Dendritic cell treated with granulocyte-macrophage colony-stimulating factor and Interleukin-4, amounts not matched to agents 40 ng/mL and 50 ng/mL, for 4 days (primary cell): ENCODE measurements around the gene ZNF600.
"Not testable (repeated sequence)": the region's sequence is repeated elsewhere in the genome, so short reads cannot be mapped to it uniquely, and the experiment has no call there.

Source experiments
- H3K27ac Mint-ChIP-seq: one replicate; pipeline ENCODE4 v1.8.0; 2022; ENCODE audit warnings: mild to moderate bottlenecking, mixed read lengths
- H3K27me3 Mint-ChIP-seq: one replicate; pipeline ENCODE4 v1.8.0; 2022; ENCODE audit warnings: mild to moderate bottlenecking, mixed read lengths
- H3K36me3 Mint-ChIP-seq: one replicate; pipeline ENCODE4 v1.8.0; 2022; ENCODE audit warnings: low read depth, mixed read lengths
- H3K4me1 Mint-ChIP-seq: one replicate; pipeline ENCODE4 v1.8.0; 2022; ENCODE audit warnings: low read depth, mixed read lengths
- H3K4me3 Mint-ChIP-seq: one replicate; pipeline ENCODE4 v1.8.0; 2022; ENCODE audit warnings: mild to moderate bottlenecking, moderate library complexity, mixed read lengths
- H3K9me3 Mint-ChIP-seq: one replicate; pipeline ENCODE4 v1.8.0; 2022; ENCODE audit warnings: mixed read lengths
- intact Hi-C: fragments of 100-400 bp; cut with micrococcal nuclease; formaldehyde crosslinking; loops from one replicate; pipeline ENCODE4 v1.15.0; 2022

The ZNF600 gene

DNA sequence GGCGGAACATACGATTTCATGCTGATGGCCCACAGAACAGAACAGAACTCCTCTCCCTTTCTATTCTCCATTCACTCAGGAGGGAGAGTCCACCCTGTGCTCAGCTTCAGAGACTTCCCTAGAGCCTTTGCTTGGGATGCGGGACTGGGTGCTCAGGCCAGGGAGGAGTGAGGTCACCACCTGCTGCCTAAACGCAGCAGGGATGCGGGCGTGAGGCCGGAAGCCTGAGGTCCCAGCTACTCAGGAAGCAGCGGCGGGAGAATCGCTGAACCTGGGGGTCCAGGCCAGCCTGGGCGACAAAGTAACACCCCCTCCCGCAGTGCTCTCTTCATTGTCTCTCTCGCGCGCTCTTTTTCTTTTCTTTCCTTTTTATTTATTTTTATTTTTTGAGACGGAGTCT, 60.5 kb downstream of the ZNF600 start:
- H3K4me3 Mint-ChIP-seq, H3K27ac Mint-ChIP-seq, intact Hi-C loops, H3K27me3 Mint-ChIP-seq, H3K4me1 Mint-ChIP-seq: not testable (repeated sequence)
- Mint-ChIP-seq H3K36me3 (peaks cover 92% of the 10 kb centered on the region), H3K9me3 (peaks cover 35% of the 10 kb centered on the region)

DNA sequence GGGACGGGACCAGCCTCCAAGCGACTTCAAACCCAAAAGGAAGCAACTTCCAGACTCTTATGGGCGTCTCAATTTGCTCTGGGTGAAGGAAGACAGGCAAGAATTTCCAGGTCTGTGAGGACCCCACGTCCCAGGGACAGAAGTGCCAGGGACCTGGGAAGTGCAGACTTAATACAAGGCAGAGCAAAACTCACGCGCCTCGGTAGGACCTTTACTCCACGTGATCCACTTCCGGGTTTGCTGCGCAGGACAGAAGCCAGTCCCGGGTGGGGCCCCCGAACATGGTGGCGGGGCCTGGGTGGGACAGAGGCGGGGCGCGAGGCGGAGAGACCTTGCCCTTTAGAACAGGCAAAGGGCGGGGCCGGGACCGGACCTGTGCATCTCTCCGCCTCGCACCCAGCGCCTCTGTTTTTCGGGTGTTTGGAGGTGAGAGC, 61.0 kb downstream of the ZNF600 start:
- Mint-ChIP-seq H3K36me3 (peaks cover 92% of the 10 kb centered on the region), H3K9me3 (peaks cover 39% of the 10 kb centered on the region), H3K27ac (no peak overlapping the region), H3K4me1 (no peaks in the 10 kb centered on the region), H3K4me3 (no peak overlapping the region), H3K27me3 (no peaks in the 10 kb centered on the region)
- intact Hi-C loops, result no loop called here

DNA sequence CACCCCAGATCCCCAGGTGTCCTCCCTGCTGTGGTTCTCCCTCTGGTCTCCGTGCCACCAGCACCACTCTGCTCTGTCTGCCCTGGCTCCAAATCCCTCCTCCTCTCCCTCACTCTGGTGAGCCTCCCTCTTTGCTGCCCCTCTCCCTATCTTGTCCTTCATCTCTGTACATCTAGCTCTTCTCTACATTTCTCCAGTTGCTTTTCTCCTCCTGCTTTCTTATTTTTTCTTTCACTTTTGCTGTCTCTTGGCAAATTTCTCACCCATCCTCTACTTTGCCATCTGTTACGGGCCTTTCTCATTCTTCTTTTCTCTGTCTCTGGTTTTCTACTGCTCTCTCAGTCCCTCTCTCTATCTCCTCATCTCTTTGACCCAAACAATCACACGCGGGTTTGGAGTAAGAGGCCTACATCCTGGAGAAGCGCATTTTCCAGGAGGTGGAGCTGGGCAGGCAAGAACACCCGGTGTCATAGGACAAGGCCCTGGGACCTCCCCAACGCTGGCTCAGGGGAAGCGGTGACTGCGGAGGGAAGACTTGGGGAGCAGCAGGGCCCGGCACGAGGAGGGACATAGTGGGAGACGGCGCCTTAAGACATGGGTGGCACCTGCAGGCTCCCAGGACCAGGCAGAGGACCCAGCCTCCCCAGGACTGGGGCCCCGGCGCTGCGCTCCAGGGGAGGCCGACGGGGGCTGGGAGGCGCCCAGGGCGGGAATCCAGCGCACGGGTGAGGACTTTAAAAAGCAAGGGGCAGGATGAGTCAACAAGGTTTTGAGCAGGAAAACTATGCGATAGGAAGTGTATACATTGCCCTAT, 61.7 kb downstream of the ZNF600 start:
- Mint-ChIP-seq H3K4me1 (no peaks in the 10 kb centered on the region), H3K4me3 (no peak overlapping the region), H3K36me3 (peaks cover 96% of the 10 kb centered on the region), H3K27me3 (no peaks in the 10 kb centered on the region), H3K27ac (no peak overlapping the region), H3K9me3 (peaks cover 40% of the 10 kb centered on the region)
- intact Hi-C loops, result no loop called here

DNA sequence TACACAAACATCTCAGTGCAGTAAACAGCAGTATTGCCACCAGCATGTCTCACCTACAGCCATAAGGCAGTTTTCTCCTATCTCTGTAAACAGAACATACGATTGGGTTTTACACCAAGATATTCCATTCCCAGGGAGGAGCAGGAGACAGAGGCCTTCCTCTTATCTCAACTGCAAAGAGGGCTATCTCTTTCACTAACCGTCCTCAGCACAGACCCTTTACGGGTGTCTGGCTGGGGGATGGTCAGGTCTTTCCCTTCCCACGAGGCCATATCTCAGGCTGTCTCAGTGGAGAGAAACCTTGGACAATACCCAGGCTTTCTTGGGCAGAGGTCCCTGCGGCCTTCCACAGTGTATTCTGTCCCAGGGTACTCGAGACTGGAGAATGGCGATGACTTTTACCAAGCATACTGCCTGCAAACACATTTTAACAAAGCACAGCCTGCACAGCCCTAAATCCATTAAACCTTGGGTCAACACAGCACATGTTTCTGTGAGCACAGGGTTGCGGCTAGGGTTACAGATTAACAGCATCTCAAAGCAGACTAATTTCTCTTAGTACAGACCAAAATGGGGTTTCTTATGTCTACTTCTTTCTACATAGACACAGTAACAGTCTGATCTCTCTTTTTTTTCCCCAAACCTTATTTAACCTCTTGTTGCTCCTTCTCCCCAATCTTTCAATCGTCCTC, 62.5 kb downstream of the ZNF600 start:
- intact Hi-C loops, H3K27ac Mint-ChIP-seq, H3K4me3 Mint-ChIP-seq, H3K4me1 Mint-ChIP-seq, H3K27me3 Mint-ChIP-seq: not testable (repeated sequence)
- H3K9me3 Mint-ChIP-seq, result peaks cover 49% of the 10 kb centered on the region
- H3K36me3 Mint-ChIP-seq, result peaks cover 96% of the 10 kb centered on the region

DNA sequence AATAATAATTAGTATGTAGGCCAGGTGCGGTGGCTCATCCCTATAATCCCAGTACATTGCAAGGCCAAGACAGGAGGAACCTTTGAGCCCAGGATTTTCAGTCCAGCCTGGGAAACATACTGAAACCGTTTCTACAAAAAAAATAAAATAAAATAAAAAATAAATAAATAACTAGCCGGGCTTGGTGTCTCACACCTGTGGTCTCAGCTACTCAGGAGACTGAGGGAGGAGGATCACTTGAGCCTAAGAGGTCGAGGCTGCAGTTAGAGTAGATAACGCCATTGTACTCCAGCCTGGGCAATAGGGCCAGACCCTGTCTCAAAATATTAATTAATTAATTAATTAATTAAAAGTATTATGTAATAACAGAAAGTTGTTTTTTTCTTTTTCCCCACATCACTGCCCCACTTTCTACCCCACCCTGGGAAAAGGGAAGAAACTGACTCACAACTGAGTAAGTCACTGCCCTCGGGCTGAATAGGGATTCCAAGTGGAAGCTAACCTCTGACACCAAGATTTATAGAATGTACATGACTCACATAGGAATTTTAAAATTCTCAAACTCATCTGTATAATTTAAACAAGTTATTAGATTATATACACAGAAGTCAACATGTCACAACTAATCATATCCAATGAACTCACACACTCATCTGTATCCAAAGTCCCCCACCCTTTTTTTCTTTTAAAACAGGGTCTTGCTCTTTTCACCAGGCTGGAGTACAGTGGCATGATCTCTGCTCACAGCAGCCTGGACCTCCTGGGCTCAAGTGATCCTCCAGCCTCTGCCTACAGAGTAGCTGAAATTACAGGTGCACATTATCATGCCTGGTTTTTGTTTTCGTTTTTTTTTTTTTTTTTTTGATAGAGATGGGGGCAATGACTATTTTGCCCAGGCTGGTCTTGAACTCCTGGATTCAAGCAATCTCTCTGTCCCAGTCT, 64.3 kb downstream of the ZNF600 start:
- Mint-ChIP-seq H3K9me3 (peaks cover 52% of the 10 kb centered on the region), H3K4me3 (no peak overlapping the region), H3K27me3 (no peaks in the 10 kb centered on the region), H3K27ac (no peak overlapping the region), H3K36me3 (peaks cover 86% of the 10 kb centered on the region), H3K4me1 (peaks cover 10% of the 10 kb centered on the region)
- intact Hi-C loops, result no loop called here

DNA sequence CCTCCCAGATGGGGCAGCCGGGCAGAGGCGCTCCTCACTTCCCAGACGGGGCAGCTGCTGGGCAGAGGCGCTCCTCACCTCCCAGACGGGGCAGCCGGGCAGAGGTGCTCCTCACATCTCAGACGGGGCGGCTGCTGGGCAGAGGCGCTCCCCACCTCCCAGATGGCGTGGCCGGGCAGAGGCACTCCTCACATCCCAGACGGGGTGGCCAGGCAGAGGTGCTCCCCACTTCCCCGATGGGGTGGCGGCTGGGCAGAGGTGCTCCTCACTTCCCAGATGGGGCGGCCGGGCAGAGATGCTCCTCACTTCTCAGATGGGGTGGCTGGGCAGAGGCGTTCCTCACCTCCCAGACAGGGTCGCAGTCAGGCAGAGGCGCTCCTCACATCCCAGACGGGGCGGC, 66.0 kb downstream of the ZNF600 start:
- H3K27me3 Mint-ChIP-seq, H3K4me3 Mint-ChIP-seq, intact Hi-C loops, H3K27ac Mint-ChIP-seq: not testable (repeated sequence)
- peaks cover 60% of the 10 kb centered on the region for H3K9me3 Mint-ChIP-seq
- peaks cover 10% of the 10 kb centered on the region for H3K4me1 Mint-ChIP-seq
- peaks cover 79% of the 10 kb centered on the region for H3K36me3 Mint-ChIP-seq

DNA sequence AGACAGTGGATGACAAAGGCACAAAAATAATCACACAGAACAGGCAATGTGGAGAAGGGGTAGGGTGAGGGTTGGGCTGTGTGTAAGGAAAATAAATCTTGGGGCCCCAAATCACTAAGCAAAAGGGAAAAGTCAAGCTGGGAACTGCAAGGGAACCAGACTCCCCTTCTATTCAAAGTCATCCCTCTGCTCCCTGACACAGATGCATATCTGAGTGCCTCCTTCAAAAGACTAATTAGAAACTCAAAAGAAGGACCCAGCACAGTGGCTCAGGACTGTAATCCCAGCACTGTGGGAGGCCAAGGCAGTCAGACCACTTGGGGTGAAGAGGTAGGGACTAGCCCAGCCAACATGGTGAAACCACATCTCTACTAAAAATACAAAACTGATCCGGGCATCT, 70.1 kb downstream of the ZNF600 start:
- no peak overlapping the region for H3K27ac Mint-ChIP-seq
- peaks cover 10% of the 10 kb centered on the region for H3K4me1 Mint-ChIP-seq
- H3K36me3 Mint-ChIP-seq, result peaks cover 82% of the 10 kb centered on the region
- peaks cover 62% of the 10 kb centered on the region for H3K9me3 Mint-ChIP-seq
- H3K27me3 Mint-ChIP-seq, result no peaks in the 10 kb centered on the region
- no peak overlapping the region for H3K4me3 Mint-ChIP-seq
- intact Hi-C loops, result no loop called here

DNA sequence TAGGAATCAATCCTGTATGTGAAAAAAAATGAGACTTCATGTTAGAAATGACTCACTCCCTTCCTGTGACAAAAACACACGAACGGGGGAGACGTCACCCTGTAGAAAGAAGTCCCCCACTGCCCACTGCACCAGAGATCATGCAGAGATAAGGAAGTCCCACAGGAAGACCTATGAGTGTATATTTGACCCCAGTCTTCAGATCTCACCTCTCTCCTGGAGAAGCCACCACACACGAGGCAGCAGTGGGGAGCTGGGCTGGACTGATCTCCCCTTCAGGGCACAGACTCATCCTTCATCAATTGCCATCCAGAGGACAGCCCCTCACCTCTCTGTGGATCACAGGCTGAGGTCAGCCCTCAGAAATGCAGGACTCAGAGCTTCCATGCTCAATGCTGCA, 70.7 kb downstream of the ZNF600 start:
- H3K4me3 Mint-ChIP-seq, intact Hi-C loops, H3K27ac Mint-ChIP-seq, H3K27me3 Mint-ChIP-seq: not testable (repeated sequence)
- peaks cover 82% of the 10 kb centered on the region for H3K36me3 Mint-ChIP-seq
- H3K4me1 Mint-ChIP-seq, result peaks cover 10% of the 10 kb centered on the region
- H3K9me3 Mint-ChIP-seq, result peaks cover 62% of the 10 kb centered on the region

DNA sequence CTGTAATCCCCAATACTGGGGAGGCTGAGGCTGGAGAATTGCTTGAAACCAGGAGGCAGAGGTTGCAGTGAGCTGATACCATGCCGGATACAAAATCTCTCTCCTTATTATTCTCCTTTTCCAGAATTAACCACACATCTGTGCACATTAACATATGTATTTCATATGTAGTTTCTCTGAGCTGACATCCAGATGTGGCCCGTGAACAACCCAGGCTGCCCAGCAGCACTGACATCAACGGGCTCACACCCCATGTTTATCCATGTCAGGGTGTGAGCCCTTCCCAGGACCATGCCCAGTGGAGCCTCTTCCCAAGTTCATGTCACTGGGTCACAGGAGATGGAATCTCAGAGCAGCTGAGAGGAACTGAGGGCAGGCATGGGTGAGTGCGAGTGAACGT, 71.3 kb downstream of the ZNF600 start:
- H3K27me3 Mint-ChIP-seq, H3K4me3 Mint-ChIP-seq, intact Hi-C loops, H3K27ac Mint-ChIP-seq: not testable (repeated sequence)
- Mint-ChIP-seq H3K4me1 (peaks cover 10% of the 10 kb centered on the region), H3K36me3 (peaks cover 82% of the 10 kb centered on the region), H3K9me3 (peaks cover 65% of the 10 kb centered on the region)
